Thoracic aorta (tissue), 2 donors: Measurements from ENCODE around the gene AUTS2. TPM values are rescaled to one million over a fixed set of nuclear protein-coding genes. Genes with fewer than 3 reads are reported as not detected.

ENCODE experiments used
- ATAC-seq: fragments of 150-250 bp; one replicate; pipeline ENCODE4 v1.8.0; 2017; ENCODE audit warnings: low read depth; ENCODE audit not compliant: insufficient number of reproducible peaks, low FRiP score
- DNase-seq: peaks from one replicate; pipeline ENCODE4 v3.0.0-alpha.2; 2020; ENCODE audit warnings: low spot score
- H3K27ac ChIP-seq, 2 donors: fragments of 200-600 bp; sonication (generic); 1 replicate in 1 of 2; 2 replicates in 1 of 2; pipeline ENCODE4 v1.5.1; 2016; ENCODE audit warnings: mild to moderate bottlenecking in 2 of 2, moderate library complexity in 2 of 2
- H3K27me3 ChIP-seq: fragments of 200-600 bp; sonication (generic); replicated peaks from 2 replicates; pipeline ENCODE4 v1.6.0; 2016; ENCODE audit warnings: mild to moderate bottlenecking; ENCODE audit not compliant: insufficient read depth
- H3K36me3 ChIP-seq: fragments of 200-600 bp; sonication (generic); one replicate; pipeline ENCODE4 v1.5.1; 2016
- H3K4me1 ChIP-seq, 2 donors: fragments of 200-600 bp; sonication (generic); 1 replicate in 1 of 2; 2 replicates in 1 of 2; pipeline versions ENCODE4 v1.5.1 to v1.6.0; 2016; ENCODE audit warnings: low read depth in 2 of 2, mild to moderate bottlenecking in 1 of 2; ENCODE audit not compliant: control insufficient read depth in 1 of 2
- H3K4me3 ChIP-seq: fragments of 200-600 bp; sonication (generic); 2 replicates; pipeline ENCODE4 v1.5.1; 2016; ENCODE audit warnings: mild to moderate bottlenecking
- H3K9me3 ChIP-seq: fragments of 200-600 bp; sonication (generic); 2 replicates; pipeline ENCODE4 v1.5.1; 2016
- total RNA-seq, 2 donors: library from RNA; depleted of rRNA; stranded (reverse); fragments of >200 nt; gene quantifications; one replicate each; pipeline versions ENCODE4 v1.1.0 to v1.2.3, GENCODE V29; 2016
- TF ChIP-seq, protein P1 (sequence below): fragments of 200-600 bp; sonication (generic); IDR thresholded peaks from one replicate; pipeline ENCODE4 v1.5.1; 2019; ENCODE audit warnings: antibody characterized with exemption

The AUTS2 gene
- total RNA-seq, 2 donors from 2014 or later = 49.4 to 101 TPM

DNA sequence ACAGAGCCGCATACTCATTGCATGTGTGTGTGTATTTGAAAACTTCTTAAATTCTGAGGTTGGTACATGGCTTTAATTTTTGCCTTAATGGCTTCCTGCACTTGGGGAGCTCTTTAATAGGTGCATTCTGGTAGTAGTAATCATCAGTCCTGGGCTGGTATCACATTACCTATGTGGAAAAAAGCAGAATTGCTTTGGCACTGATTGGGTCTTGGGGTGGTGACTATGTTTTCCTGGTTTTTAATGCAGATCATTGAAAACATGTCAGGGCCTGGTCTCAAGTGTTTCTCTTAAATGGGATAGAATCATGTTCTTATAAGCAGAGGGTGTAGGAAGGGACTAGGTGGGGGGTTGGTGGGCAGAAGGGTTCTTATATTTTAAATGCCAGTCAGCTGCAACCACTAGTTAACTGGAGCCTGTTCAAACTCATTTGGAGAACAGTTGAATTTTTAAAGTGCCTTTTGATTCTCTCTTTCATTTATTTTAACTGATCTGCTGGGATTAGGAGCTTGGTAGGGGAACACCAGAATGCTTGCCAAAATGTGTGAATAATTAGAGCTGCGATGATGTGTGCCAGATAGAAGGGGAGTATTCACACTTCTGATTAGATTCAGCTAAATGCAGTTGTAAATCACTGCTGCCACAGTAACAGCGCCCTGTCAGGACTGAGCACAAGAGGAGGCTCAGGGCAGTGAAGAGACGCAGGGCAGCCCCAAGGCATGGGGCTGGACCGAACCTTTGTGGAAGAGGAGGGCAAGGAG, 900.1 kb downstream of the AUTS2 start:
- peaks cover 0 to 7% of the 10 kb centered on the region in 2 donors for H3K4me1 ChIP-seq
- no peak overlapping the region for H3K4me3 ChIP-seq
- no peaks in the 10 kb centered on the region for H3K36me3 ChIP-seq
- ATAC-seq (no peak), DNase-seq (no peak)
- no peak overlapping the region for H3K27ac ChIP-seq
- H3K27me3 ChIP-seq = no peaks in the 10 kb centered on the region
- TF ChIP-seq, protein P1, sequence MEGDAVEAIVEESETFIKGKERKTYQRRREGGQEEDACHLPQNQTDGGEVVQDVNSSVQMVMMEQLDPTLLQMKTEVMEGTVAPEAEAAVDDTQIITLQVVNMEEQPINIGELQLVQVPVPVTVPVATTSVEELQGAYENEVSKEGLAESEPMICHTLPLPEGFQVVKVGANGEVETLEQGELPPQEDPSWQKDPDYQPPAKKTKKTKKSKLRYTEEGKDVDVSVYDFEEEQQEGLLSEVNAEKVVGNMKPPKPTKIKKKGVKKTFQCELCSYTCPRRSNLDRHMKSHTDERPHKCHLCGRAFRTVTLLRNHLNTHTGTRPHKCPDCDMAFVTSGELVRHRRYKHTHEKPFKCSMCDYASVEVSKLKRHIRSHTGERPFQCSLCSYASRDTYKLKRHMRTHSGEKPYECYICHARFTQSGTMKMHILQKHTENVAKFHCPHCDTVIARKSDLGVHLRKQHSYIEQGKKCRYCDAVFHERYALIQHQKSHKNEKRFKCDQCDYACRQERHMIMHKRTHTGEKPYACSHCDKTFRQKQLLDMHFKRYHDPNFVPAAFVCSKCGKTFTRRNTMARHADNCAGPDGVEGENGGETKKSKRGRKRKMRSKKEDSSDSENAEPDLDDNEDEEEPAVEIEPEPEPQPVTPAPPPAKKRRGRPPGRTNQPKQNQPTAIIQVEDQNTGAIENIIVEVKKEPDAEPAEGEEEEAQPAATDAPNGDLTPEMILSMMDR = no peak
- no peaks in the 10 kb centered on the region for H3K9me3 ChIP-seq

DNA sequence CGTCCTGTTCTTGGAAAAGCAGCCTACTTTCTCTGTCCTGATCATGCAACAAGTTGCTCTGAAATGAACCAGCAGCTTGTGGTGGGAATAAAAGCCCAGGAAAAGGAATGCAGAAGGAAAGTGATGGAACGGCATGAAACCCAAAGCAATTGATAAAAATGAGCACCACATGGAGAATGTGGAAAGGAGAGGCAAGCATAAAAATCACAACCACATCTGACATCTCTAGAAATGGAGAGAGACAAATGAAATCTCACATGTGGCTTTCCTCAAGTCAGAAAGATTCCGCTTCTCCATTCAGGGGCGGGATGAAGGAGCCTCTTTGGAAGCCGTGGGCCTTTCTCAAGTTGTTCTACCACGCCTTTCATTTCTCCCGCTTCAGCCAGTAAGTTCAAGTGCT, 902.0 kb downstream of the AUTS2 start:
- DNase-seq = no peak
- Histone ChIP-seq H3K4me3 (no peak overlapping the region), H3K9me3 (no peaks in the 10 kb centered on the region), H3K36me3 (no peaks in the 10 kb centered on the region), H3K27me3 (no peaks in the 10 kb centered on the region), H3K4me1 (no peaks in the 10 kb centered on the region), H3K27ac (no peak overlapping the region)
- TF ChIP-seq, protein P1 = no peak
- no peak for ATAC-seq

DNA sequence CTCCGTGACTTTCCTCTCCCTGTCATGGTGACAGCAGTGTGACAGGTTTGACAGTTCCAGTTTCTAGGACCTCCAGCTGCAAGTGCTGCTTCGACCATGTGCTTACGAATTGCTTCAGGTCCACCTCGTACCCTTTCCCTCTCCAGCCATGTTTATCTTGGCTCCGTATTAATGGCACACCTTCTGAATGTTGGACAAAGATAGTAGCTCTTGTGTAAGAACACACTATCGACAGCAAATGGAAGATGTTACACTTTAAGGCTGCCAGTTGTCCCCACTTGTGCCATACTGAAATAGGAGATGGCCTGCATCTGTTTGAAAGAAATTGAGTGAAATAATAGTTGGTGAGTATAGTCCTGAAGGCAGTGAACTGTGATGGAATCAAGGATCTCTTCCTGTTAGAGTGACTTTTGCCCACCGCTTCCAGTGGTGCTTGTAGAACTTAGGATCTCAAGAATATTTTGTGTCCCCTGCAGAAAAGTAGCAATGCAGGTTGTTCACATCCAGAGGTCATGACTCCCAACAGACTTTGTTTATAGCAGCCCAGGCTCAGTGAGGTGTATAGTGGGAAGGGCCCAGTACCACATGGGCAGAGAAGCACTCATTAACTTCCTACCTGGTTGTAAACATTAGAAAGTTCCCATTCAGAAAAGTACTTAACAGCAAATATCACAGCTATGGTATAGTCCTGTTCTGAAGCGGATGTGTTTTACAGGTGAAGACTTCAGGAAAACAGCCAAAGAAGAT, 904.0 kb downstream of the AUTS2 start:
- Histone ChIP-seq H3K27ac (no peak overlapping the region), H3K4me3 (no peak overlapping the region), H3K4me1 (no peaks in the 10 kb centered on the region), H3K36me3 (no peaks in the 10 kb centered on the region), H3K27me3 (no peaks in the 10 kb centered on the region), H3K9me3 (no peaks in the 10 kb centered on the region)
- TF ChIP-seq, protein P1 = no peak
- ATAC-seq (no peak), DNase-seq (no peak)

DNA sequence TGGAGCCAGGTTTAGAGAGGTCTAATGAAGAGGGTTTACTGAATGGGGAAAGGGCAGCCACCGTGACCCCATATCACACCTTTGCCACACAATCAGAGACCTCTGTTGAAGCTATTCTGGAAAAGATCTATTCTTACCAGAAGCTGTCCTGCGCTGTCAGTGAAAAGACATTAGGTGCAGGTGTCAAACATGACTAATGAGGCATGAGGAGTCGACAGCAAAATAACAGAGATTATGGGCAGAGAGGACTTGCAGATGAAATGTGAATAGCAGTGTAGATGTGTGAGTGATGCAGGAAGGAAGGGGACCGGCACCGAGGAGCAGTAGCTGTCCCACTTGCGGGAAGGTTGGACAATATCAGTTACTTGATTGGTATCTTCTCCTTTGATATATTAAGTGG, 906.0 kb downstream of the AUTS2 start:
- TF ChIP-seq, protein P1 = no peak
- H3K9me3 ChIP-seq = no peaks in the 10 kb centered on the region
- DNase-seq (no peak), ATAC-seq (no peak)
- no peak overlapping the region for H3K27ac ChIP-seq
- H3K4me1 ChIP-seq = no peaks in the 10 kb centered on the region
- H3K27me3 ChIP-seq = no peaks in the 10 kb centered on the region
- H3K36me3 ChIP-seq = no peaks in the 10 kb centered on the region
- H3K4me3 ChIP-seq = no peak overlapping the region

DNA sequence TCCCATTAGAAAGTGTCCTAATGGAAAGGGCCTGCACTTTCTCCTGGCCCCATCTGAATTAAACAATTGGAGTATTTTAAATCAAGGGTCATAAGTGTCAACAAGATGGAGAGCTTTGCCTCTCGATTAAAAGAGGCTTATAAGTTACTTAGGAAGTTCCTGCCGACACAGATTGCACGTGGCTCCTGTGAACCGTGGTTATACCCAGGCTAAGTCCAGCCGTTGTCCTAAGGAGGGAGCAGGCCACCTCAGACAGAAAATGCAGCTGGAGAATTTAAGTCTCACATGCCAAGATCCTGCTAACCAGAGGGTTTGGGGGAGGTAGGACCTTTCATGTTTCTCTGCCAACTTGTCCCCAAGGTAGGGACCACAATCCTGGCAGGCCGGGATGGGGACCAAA, 907.2 kb downstream of the AUTS2 start:
- H3K4me3 ChIP-seq = no peak overlapping the region

More for the DNA sequence above, 907.2 kb downstream of the AUTS2 start:
- ATAC-seq (no peak), DNase-seq (no peak)
- no peaks in the 10 kb centered on the region for H3K9me3 ChIP-seq
- TF ChIP-seq, protein P1 = no peak
- no peaks in the 10 kb centered on the region for H3K27me3 ChIP-seq
- H3K4me1 ChIP-seq = no peaks in the 10 kb centered on the region
- no peak overlapping the region for H3K27ac ChIP-seq
- no peaks in the 10 kb centered on the region for H3K36me3 ChIP-seq
